Measurements from ENCODE around the gene P2RX4. TPM values are rescaled to one million over a fixed set of nuclear protein-coding genes. Genes with fewer than 3 reads are reported as not detected.

Gene P2RX4
- total RNA-seq, 1 experiment from 2014 or later: 8.1 TPM

- peaks cover 26 to 59% (median 43%) of the 10 kb centered on the region in 3 experiments; a peak in 6 of 7 replicates for H3K36me3 Mint-ChIP-seq (ENCODE audit: insufficient read depth in 1 of 3, low read depth in 3 of 3)
- H3K4me2 ChIP-seq (ENCODE audit: insufficient read depth, insufficient read length, low read length): no peak overlapping the region
- no peak overlapping the region for H2BK15ac ChIP-seq (ENCODE audit: low read depth, low read length)
- no peaks in the 10 kb centered on the region for H3K27me3 ChIP-seq (ENCODE audit: insufficient read depth, low read length)
- no peaks in the 10 kb centered on the region for H3K79me1 ChIP-seq (ENCODE audit: insufficient read depth, low read depth, low read length, poor library complexity, severe bottlenecking)
- no peaks in the 10 kb centered on the region for H3K9me3 ChIP-seq (ENCODE audit: control insufficient read depth, low read depth, low read length)
- H3K9me3 Mint-ChIP-seq: no peaks in the 10 kb centered on the region
- H3K14ac ChIP-seq (ENCODE audit: insufficient read depth, low read length): no peak overlapping the region
- no peak overlapping the region for H2AK5ac ChIP-seq (ENCODE audit: insufficient read length, low read length)
- H2AFZ ChIP-seq (ENCODE audit: low read length): no peak overlapping the region
- H2BK20ac ChIP-seq (ENCODE audit: low read depth, low read length, poor library complexity, severe bottlenecking): no peak overlapping the region
- no peaks in the 10 kb centered on the region for H3K79me2 ChIP-seq (ENCODE audit: insufficient read depth, low read length)
- no peaks in the 10 kb centered on the region for H3K27me3 Mint-ChIP-seq (ENCODE audit: low read depth)
- H3K4me1 ChIP-seq (ENCODE audit: insufficient read depth, low read length): no peaks in the 10 kb centered on the region
- H2BK5ac ChIP-seq (ENCODE audit: insufficient read length, low read length): no peak overlapping the region
- H4K20me1 ChIP-seq (ENCODE audit: control insufficient read depth, insufficient read depth, insufficient read length): no peaks in the 10 kb centered on the region
- no peak for DNase-seq
- H4K91ac ChIP-seq (ENCODE audit: insufficient read length, low read depth, low read length): no peak overlapping the region
- H3K23me2 ChIP-seq (ENCODE audit: insufficient read length, low read depth, low read length, poor library complexity, severe bottlenecking): no peaks in the 10 kb centered on the region
- no peak overlapping the region for H2BK120ac ChIP-seq (ENCODE audit: low read depth, low read length, poor library complexity, severe bottlenecking)
- no peaks in the 10 kb centered on the region for H3K4me1 Mint-ChIP-seq
- H3K27ac ChIP-seq (ENCODE audit: insufficient read length, low read depth, low read length): no peak overlapping the region
- H3K9ac ChIP-seq (ENCODE audit: extremely low read depth, insufficient read length, low read length): no peak overlapping the region
- no peak overlapping the region for H3K4me3 Mint-ChIP-seq
- no peak for TF ChIP-seq CTCF (conservative IDR thresholded peaks at IDR 0.05)
- no peak overlapping the region for H4K8ac ChIP-seq (replicated peaks; ENCODE audit: insufficient read length, low read depth, low read length)
- H3K27ac Mint-ChIP-seq: no peak overlapping the region; a peak in 1 of 7 replicates
- no peak overlapping the region for H3K18ac ChIP-seq (ENCODE audit: insufficient read length, low read depth, low read length)
- no peak overlapping the region for H4K5ac ChIP-seq (ENCODE audit: insufficient read length, low read depth, low read length)
- no peak overlapping the region for H3K56ac ChIP-seq (ENCODE audit: insufficient read length, low read depth, low read length)
- WGBS (ENCODE audit: extremely low coverage, insufficient read length, low lambda C conversion rate): no CpG with 5 or more reads among the region's 10 CpGs
- H3K23ac ChIP-seq (ENCODE audit: insufficient read length, low read depth, low read length): no peak overlapping the region
- no peak overlapping the region for H3K4ac ChIP-seq (ENCODE audit: low read depth, low read length)
- no peak overlapping the region for H3T11ph ChIP-seq (ENCODE audit: low read length)
- no peak overlapping the region for H2BK12ac ChIP-seq (ENCODE audit: insufficient read length, low read depth, low read length)
Measured at GRCh38 chr12:121263206-121263935, 53.4 kb downstream of the P2RX4 start.

All from H9 (cell line).